ENCODE measurements around the gene ENTR1.
"Not testable (repeated sequence)": the region's sequence is repeated elsewhere in the genome, so short reads cannot be mapped to it uniquely, and the experiment has no call there.

ENTR1 gene

GRCh38 chr9:136418182-136419091 is 8.0 kb upstream of the ENTR1 start:
- no peak for DNase-seq

- no peak for DNase-seq
Measured at GRCh38 chr9:136416914-136417313, 6.5 kb upstream of the ENTR1 start.

- DNase-seq, result no peak
Measured at GRCh38 chr9:136416427-136416826, 6.0 kb upstream of the ENTR1 start.

- no peak for DNase-seq
Measured at GRCh38 chr9:136412962-136413361, 2.5 kb upstream of the ENTR1 start.

- DNase-seq, result no peak
Measured at GRCh38 chr9:136411378-136411777, 964 bp upstream of the ENTR1 start.

- DNase-seq, result peak; percentile 35
Measured at GRCh38 chr9:136409557-136410455, 608 bp downstream of the ENTR1 start.

GRCh38 chr9:136407911-136408310 is 2.5 kb downstream of the ENTR1 start:
- DNase-seq, result no peak

- not testable (repeated sequence) for DNase-seq
Measured at GRCh38 chr9:136407061-136407460, 3.4 kb downstream of the ENTR1 start.

- not testable (repeated sequence) for DNase-seq
Measured at GRCh38 chr9:136405904-136406303, 4.5 kb downstream of the ENTR1 start.

- DNase-seq, result no peak
Measured at GRCh38 chr9:136405481-136405880, 4.9 kb downstream of the ENTR1 start.

GRCh38 chr9:136404801-136405136 is 5.6 kb downstream of the ENTR1 start:
- DNase-seq, result no peak

- DNase-seq, result no peak
Measured at GRCh38 chr9:136403915-136404800, 6.3 kb downstream of the ENTR1 start.

GRCh38 chr9:136403538-136403914 is 6.9 kb downstream of the ENTR1 start:
- no peak for DNase-seq

- no peak for DNase-seq
Measured at GRCh38 chr9:136402067-136402466, 8.3 kb downstream of the ENTR1 start.

- DNase-seq, result no peak
Measured at GRCh38 chr9:136401173-136401922, 9.1 kb downstream of the ENTR1 start.

- peak; percentile 82 for DNase-seq
Measured at GRCh38 chr9:136400038-136400834, 10.2 kb downstream of the ENTR1 start, which contains the start of gene SNAPC4. SNAPC4 (minus strand) TSS chr9:136400170; CDS start chr9:136398428, 1,742 bp downstream.

- DNase-seq, result no peak
Measured at GRCh38 chr9:136399176-136400037, 11.0 kb downstream of the ENTR1 start.

- no peak for DNase-seq
Measured at GRCh38 chr9:136398286-136398685, 12.1 kb downstream of the ENTR1 start.

GRCh38 chr9:136397643-136398042 is 12.8 kb downstream of the ENTR1 start:
- DNase-seq, result no peak

- DNase-seq, result no peak
Measured at GRCh38 chr9:136396219-136396515, 14.2 kb downstream of the ENTR1 start.

Data from fibroblast of skin of right quadriceps (primary cell).